IPS DF 4.7 (cell line): Measurements from ENCODE around the gene CBLN3.
A peak's percentile ranks its signal among the peaks of the same experiment; 100 is the strongest.
"Not testable (repeated sequence)": the region's sequence is repeated elsewhere in the genome, so short reads cannot be mapped to it uniquely, and the experiment has no call there.

ENCODE experiments used
- DNase-seq: peaks from one replicate; pipeline ENCODE4 v3.0.0-alpha.2; 2013; ENCODE audit warnings: low spot score; ENCODE audit errors: extremely low read depth

CBLN3 gene

GRCh38 chr14:24429395-24430142 is at the start of gene CBLN3, which contains the start of gene KHNYN:
Gene CBLN3 (minus strand): TSS chr14:24429668. CDS start chr14:24429054, 614 bp downstream.
Gene KHNYN (plus strand): TSS chr14:24429954. CDS start chr14:24430731, 777 bp downstream.
- DNase-seq = no peak

DNA sequence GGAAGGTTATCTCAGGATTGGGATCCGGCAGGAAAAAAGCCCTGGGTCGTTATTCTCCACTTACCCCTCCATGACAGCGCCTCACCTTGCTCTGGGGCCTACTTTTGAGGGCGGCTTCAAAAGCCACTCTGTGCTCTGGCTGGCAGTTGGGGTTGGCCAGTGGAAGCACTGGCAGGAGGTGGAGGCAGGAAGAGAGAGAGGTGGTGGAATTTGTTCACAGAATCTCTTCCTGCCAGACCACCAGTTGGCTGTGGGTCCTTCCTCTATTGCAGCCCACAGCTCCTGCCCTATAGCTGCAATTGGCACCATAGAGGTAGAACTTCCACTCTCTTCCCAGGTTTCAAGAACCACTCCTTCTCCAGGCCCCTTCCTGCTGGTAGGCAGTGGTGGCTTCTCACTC is 45.8 kb upstream of the CBLN3 start:
- no peak for DNase-seq

DNA sequence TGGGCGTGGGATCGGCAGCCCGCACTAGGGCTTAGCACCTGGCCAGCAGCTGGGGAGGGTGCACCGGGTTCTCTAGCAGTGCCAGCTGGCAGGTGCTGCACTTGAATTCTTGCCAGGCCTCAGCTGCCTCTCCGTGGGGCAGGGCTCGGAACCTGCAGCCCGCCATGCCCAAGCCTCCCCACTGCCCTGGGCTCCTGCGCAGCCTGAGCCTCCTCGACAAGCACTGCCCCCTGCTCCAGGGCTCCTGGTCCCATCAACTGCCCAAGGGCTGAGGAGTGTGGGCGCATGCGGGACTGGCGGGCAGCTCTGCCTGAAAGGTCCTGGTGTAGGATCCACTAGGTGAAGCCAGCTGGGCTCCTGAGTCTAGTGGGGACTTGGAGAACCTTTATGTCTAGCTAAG is 43.7 kb upstream of the CBLN3 start:
- no peak for DNase-seq

GRCh38 chr14:24470450-24470849 is 41.0 kb upstream of the CBLN3 start:
- not testable (repeated sequence) for DNase-seq

DNA sequence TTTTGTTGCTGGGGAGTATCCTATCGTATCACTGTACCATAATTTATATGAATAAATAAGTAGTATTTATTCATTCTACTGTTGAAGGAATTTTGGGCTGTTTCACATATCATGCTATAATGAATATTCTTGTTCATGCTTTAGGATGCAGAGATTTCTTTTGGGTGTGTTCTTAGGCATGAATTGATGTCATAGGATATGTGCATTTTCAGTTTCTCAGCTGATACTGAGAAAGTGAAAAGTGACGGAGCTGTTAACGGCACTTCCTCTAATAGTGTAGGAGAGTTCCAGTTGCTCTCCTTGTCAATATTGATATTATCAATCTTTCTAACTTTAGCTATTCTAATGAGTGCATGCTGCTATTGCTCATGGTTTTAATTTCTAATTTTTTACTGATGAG is 36.3 kb upstream of the CBLN3 start:
- no peak for DNase-seq

- no peak for DNase-seq
Observed at GRCh38 chr14:24465368-24465767, 35.9 kb upstream of the CBLN3 start.

DNA sequence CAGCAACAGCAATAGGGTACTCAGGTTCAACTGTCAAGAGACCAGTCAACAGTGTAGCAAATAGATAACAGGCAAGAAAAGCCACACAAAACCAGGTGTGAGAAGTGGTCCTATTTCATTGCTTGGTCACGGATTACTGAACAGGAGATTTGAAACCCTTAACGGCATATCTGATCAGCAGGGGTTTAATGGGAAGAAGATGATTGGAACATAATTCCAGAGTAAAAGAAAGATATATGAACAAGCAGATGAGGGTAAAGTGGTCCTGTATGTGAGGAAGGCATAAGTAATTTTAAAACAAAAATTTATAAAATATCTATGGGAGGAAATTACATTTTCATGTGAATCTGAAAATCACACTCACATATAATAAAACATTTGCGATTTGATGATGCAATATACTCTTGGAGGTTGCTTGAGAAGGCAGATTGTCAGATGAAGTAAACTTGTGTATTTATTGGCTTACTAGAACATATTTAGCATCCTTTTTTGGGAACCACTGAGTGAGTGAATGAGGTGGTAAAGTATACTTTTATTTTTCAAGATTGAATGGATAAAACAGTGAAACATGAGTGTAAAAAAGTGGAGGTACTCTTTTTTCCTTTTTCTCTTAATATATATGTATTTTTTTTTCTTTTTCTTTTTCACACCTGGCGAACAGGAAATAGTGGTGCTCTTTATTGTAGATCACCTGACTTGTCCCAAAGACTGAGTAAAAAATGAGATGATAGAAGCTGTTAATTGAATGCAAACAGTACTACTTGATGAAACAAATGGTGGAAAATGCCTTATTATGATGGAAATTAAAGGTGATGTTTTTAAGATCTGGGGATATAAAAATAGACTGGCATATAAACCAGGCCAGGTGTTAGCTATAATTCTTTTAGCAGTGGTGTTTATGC is 34.7 kb upstream of the CBLN3 start:
- no peak for DNase-seq

DNA sequence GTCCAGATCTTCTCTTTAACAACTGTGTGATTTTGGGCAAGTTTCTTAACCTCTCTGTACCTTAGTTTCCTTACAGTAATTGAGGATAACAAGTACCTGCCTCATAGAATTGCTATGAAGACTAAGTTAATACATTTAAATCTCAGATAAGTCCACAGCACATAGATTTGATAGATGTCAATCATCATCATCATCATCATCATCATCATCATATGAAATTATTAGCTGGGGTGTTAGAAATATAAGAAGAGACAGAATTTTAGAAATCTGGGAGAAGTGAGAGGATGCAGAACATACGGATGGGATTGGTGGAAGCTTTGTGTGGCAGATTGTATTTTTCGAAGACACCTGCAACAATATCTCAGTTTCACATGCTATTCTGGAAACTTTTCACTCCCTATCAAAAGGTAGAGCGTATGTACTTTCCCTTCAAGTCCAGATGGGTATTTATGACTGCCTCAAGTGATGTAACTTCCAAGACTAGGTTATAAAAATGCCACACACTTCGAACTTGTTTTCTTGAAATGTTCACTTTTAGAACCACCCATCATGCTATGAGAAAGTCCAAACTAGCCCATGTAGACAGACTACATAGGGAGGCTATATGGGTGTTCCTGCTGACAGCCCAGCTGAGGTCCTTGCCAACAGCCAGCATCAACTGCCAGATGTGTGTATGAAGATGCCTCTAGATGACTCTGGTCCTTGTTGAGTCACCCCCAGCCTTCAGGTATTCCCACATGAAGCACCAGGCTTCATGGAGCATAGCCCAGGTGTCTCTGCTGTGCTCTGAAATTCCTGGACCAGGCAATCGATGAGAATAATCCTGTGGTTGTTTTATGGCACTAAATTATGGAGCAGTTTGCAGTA is 33.8 kb upstream of the CBLN3 start:
- no peak for DNase-seq

DNA sequence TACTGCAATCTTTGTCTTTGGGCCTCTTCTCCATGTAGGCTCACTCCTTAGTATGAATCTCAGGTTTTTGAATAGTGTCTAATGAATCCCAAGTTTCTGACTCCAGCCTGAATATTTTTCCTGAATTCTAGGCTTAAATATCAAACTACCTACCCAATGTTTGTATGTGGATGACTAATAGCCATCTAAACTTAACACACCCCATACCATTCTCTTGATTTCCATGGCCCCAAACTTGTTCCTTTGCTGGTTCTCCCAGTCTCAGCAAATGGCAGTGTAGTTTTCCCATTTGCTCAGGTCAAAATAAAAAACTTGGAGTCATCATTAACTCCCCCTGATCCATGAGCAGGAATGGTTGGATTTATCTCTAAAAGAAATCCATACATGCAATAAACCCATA is 31.9 kb upstream of the CBLN3 start:
- DNase-seq = no peak

DNA sequence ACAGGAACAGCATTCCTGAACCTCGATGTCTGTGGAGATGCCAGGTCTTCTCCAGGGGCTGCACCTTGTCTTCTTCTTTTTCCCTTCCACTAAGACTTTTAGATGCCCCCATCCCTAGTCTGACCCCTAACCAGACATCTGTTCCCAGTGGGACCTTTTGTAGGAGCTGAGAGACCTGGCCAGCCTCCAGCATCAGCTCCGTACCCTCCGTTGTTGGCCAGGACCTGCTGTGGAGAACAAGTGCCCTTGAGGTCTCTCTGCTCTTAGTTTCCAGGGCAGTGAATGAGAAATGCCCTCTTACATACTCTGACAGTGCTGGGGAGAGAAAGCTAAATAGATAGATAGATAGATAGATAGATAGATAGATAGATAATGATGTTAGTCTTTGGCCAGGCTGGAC is 29.9 kb upstream of the CBLN3 start:
- DNase-seq = no peak

GRCh38 chr14:24458736-24459135 is 29.3 kb upstream of the CBLN3 start:
- DNase-seq = no peak

DNA sequence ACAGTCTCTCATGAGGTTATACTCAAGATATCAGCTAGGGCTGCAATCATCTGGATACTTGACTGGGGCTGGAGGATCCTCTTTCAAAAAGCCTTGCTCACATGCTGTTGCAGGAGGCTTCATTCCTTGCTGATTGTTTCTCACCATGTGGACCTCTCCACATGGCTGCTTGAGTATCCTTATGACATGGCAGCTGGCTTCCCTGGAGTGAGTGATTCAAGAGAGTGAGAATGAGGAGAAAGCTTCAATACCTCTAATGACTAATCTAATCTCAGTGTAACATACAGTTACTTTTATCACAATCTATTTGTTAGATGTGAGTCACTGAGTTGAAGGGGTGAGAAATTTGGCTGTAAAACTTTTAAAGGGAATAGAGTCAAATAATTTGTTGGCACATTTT is 27.5 kb upstream of the CBLN3 start:
- DNase-seq = no peak

GRCh38 chr14:24450828-24451227 is 21.4 kb upstream of the CBLN3 start:
- DNase-seq = not testable (repeated sequence)

DNA sequence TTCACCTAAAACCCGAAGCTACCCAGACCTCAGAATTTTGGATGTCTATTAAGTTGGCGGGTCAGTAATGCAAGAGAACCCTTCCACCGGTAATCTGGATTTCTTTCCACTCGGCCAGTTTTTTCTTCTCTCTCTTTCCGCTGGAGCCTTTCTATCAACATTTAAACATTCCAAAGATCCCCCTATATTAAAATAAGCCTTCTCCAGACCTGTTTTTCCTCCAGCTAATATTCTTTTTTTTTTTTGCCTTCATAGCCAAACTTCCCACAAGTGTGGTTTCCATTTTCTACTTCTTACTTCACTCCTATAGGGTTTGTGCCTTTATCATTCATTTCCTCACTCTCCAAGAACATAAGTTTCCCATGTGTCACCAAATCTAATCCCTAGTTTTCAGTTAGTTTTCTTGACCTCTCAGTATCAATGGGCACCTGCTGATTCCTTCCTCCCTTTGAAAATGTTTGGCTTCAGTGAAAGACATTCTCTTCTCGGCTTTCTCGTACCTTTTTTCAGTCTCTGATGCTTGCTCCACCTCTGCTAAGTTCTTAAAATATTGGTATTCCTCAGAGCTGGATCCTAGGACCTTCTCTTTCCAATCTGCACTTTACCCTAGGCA is 13.7 kb upstream of the CBLN3 start:
- DNase-seq = no peak

GRCh38 chr14:24442240-24443052 is 13.0 kb upstream of the CBLN3 start, which contains the start of gene SDR39U1:
Gene SDR39U1 (minus strand): TSS chr14:24442776. CDS start chr14:24442769, 7 bp downstream.
- peak; percentile 98 for DNase-seq

- DNase-seq = no peak
Observed at GRCh38 chr14:24441904-24442239, 12.4 kb upstream of the CBLN3 start.

GRCh38 chr14:24441485-24441884 is 12.0 kb upstream of the CBLN3 start:
- DNase-seq = no peak

- no peak for DNase-seq
Observed at GRCh38 chr14:24440606-24441399, 11.3 kb upstream of the CBLN3 start.

DNA sequence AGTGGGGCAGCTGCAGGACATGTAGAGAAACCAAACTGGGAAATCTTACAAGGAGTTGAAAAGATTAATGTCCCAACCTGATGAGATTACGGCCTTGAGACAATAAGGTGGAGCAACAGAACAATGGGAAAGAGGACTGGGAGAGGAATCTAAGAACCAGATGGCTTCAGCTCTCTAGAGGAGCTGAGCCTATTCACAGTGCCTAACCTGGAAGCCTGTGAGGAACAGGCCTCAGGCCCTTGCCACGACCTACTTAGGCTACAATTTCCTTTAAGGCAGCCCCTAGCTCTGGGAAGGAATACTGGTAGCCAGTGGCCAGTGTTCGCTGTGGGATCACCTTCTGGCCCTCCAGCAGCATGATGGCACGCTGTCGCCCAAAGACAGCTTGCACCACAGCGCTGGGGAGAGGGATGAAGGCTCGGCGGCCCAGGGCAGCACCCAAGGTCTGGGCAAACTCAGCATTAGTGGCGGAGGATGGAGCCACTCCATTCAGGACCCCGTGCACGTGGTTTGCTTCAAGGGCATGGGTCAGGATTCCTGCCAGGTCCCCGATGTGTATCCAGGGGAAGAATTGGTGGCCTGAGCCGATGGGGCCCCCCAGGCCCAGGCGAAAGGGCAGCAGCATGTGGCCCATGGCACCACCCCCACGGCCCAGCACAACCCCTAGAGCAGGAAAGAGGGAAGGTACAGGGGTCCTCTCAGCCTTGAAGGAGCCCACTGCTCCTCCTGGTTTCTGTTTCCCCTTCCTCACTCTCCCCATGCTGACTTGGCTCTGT is 10.6 kb upstream of the CBLN3 start:
- DNase-seq = no peak
